ENCODE results near the gene FTL. TPM values are rescaled to one million over a fixed set of nuclear protein-coding genes. Genes with fewer than 3 reads are reported as not detected.

Gene FTL
- total RNA-seq, 3 donors from 2014 or later = 1,659 to 1,792 (median 1,691) TPM

DNA sequence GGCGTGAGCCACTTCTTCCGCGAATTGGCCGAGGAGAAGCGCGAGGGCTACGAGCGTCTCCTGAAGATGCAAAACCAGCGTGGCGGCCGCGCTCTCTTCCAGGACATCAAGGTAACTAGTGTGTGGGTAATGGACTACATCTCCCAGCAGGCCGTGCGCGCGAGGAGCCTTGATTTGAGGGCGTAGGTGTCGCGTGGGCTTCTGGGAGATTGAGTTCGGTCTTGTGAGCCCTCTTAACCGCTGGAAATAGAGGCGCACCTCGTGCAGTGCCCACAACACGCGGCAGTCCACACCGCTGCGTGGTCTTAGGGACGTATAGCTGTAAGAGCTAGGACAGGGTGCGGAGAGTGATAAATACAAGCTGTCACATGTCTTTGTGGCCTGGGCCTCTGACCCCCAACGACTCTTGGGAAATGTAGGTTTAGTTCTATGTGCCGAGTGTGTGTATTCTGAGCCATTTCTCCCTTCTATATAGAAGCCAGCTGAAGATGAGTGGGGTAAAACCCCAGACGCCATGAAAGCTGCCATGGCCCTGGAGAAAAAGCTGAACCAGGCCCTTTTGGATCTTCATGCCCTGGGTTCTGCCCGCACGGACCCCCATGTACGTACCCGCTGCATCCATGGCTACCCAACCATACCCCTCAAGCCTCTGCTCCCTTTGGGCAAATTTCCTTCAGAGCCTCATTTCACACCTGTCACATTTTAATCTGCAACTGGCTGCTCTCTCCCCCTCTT, 864 bp downstream of the FTL start:
- DNase-seq (peak; percentile 91 to 94 (median 92)), ATAC-seq (peak; percentile 59)
- peak overlapping the region; percentile 81 for H3K4me3 ChIP-seq
- TF ChIP-seq, protein P1, sequence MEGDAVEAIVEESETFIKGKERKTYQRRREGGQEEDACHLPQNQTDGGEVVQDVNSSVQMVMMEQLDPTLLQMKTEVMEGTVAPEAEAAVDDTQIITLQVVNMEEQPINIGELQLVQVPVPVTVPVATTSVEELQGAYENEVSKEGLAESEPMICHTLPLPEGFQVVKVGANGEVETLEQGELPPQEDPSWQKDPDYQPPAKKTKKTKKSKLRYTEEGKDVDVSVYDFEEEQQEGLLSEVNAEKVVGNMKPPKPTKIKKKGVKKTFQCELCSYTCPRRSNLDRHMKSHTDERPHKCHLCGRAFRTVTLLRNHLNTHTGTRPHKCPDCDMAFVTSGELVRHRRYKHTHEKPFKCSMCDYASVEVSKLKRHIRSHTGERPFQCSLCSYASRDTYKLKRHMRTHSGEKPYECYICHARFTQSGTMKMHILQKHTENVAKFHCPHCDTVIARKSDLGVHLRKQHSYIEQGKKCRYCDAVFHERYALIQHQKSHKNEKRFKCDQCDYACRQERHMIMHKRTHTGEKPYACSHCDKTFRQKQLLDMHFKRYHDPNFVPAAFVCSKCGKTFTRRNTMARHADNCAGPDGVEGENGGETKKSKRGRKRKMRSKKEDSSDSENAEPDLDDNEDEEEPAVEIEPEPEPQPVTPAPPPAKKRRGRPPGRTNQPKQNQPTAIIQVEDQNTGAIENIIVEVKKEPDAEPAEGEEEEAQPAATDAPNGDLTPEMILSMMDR (IDR thresholded peaks at IDR 0.05) = no peak
- H3K36me3 ChIP-seq (ENCODE audit: low read depth) = no peaks in the 10 kb centered on the region
- H3K9me3 ChIP-seq = no peaks in the 10 kb centered on the region
- H3K4me1 ChIP-seq (ENCODE audit: low read depth) = peaks cover 38% of the 10 kb centered on the region
- intact Hi-C loops (cut with DNase I, micrococcal nuclease) = loop anchor here in 1 of 2 donors (10.0 kb wide), 1 partner anchor 91 kb away; the partner anchor contains the start of gene PPP1R15A

DNA sequence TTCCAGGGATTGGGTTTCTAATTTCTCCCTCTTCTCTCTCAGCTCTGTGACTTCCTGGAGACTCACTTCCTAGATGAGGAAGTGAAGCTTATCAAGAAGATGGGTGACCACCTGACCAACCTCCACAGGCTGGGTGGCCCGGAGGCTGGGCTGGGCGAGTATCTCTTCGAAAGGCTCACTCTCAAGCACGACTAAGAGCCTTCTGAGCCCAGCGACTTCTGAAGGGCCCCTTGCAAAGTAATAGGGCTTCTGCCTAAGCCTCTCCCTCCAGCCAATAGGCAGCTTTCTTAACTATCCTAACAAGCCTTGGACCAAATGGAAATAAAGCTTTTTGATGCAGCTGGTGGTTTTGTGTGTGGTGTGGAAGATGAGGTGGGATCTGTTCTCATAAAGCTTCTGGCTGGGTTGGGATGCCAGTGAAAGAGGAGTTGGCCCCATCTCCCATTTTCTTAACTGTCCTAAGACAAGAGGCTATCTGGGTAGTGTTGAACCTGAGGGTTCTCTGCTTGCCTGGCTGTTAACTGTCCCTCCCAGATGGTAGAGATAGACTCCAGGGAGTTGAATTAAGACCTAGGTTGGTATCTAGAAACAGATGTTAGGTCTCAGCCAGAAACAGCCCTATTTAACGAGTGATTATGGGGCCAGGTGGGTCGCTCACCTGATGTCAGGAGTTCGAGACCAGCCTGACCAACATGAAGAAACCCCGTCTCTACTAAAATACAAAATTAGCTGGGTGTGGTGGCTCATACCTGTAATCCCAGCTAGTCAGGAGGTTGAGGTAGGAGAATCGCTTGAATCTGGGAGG, 1.6 kb downstream of the FTL start:
- H3K9me3 ChIP-seq = no peaks in the 10 kb centered on the region
- no peaks in the 10 kb centered on the region for H3K36me3 ChIP-seq (ENCODE audit: low read depth)
- H3K4me1 ChIP-seq (ENCODE audit: low read depth) = peaks cover 32% of the 10 kb centered on the region
- DNase-seq (peak in 1 of 3 donors; percentile 36), ATAC-seq (no peak)
- peak overlapping the region; percentile 81 for H3K4me3 ChIP-seq
- intact Hi-C loops (cut with DNase I, micrococcal nuclease) = loop anchor here in 1 of 2 donors (10.0 kb wide), 1 partner anchor 92 kb away; the partner anchor contains the start of gene PPP1R15A
- TF ChIP-seq, protein P1 (IDR thresholded peaks at IDR 0.05) = no peak

DNA sequence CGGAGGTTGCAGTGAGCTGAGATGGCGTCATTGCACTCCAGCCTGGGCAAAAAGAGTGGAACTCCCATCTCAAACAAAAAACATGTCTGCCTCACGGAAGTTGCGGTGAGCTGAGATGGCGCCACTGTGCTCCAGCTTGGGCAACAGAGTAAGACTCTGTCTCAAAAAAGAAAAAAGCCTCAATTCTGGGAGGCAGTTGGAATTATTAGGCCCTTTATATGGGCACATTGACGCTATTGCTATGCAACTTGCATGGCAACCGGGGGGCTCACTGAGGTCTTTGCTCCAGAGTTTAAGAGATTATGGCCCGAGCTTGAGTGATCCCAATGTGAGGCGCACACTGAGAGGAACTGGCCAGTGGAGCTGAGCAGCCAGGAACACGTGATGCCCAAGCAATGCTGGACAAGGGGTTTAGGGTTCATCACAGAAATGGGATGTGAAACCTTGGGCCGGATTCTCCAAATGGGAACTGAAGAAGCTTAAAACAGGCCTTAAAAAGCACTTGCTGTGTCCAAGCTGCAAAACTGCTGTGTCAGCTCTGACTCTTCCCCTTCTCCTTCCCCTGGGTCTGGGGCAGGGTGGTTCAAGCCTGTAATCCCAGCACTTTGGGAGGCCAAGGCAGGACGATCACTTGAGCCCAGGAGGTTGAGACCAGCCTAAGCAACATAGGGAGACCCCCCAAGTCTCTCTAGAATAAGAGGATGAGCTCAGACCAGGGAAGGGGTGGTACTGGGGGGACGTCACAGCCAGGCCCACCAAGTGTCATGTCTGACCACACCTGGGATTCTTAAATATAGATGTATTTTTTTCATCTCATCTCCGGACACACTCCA, 2.5 kb downstream of the FTL start:
- H3K9me3 ChIP-seq = no peaks in the 10 kb centered on the region
- TF ChIP-seq, protein P1 (IDR thresholded peaks at IDR 0.05) = no peak
- peaks cover 27% of the 10 kb centered on the region for H3K4me1 ChIP-seq (ENCODE audit: low read depth)
- intact Hi-C loops (cut with DNase I, micrococcal nuclease) = loop anchor here in 1 of 2 donors (10.0 kb wide), 1 partner anchor 93 kb away; the partner anchor contains the start of gene PPP1R15A
- DNase-seq = no peak
- no peaks in the 10 kb centered on the region for H3K36me3 ChIP-seq (ENCODE audit: low read depth)
- ATAC-seq = no peak
- no peak overlapping the region for H3K4me3 ChIP-seq

DNA sequence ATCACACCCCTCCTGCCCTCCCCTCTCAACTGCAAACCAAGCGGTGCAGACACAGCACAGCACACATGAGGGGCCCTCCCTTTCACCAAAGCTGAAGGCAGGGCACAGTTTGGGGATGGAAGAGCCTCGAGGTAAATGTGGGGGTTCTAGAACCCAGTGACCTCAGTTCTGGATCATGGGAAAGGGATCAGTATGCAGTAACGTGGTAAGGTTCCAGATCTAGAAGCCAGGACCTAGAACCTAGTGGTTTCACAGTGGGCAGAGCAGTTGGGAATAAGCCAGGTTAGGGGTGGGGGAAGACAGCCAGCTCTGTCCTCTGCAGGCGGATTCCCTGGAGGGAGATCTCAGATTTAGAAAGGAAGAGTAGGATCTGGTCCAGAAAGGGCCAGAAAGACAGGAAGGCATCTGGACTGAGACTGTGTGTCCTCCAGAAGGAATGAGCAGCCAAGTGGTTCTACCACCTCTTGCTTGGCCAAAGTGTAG, 3.1 kb downstream of the FTL start:
- Histone ChIP-seq H3K9me3 (no peaks in the 10 kb centered on the region), H3K4me1 (ENCODE audit: low read depth) (peaks cover 27% of the 10 kb centered on the region), H3K36me3 (ENCODE audit: low read depth) (no peaks in the 10 kb centered on the region), H3K4me3 (no peak overlapping the region)
- TF ChIP-seq, protein P1 (IDR thresholded peaks at IDR 0.05) = no peak
- DNase-seq (no peak), ATAC-seq (no peak)
- intact Hi-C loops (cut with DNase I, micrococcal nuclease) = loop anchor here in 1 of 2 donors (10.0 kb wide), 1 partner anchor 93 kb away; the partner anchor contains the start of gene PPP1R15A

DNA sequence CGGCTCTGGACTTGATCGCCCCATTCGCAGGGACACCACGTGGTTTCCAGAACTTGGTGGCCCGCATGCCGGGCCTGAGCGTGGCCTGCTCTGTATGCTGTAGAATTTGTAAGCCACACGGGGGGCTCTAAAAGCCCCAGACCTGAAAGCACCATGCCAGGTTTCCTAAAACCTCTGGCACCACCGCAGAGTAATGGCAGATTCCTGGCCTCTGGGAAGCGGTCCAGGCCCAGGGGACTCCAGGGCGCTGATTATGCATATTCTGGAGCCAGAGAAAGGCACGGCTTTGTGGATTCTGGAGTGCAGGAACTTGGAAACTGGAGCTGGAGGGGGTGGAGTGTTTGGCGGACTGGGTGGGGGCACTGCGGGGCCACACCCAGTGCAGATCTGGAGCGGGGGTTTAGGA, 3.7 kb downstream of the FTL start:
- H3K4me1 ChIP-seq (ENCODE audit: low read depth) = peaks cover 24% of the 10 kb centered on the region
- H3K36me3 ChIP-seq (ENCODE audit: low read depth) = peaks cover 2% of the 10 kb centered on the region
- no peak overlapping the region for H3K4me3 ChIP-seq
- DNase-seq = no peak
- no peak for ATAC-seq
- TF ChIP-seq, protein P1 (IDR thresholded peaks at IDR 0.05) = no peak
- intact Hi-C loops (cut with DNase I, micrococcal nuclease) = loop anchor here in 1 of 2 donors (10.0 kb wide), 1 partner anchor 94 kb away; the partner anchor contains the start of gene PPP1R15A
- no peaks in the 10 kb centered on the region for H3K9me3 ChIP-seq

Measured in mucosa of descending colon (tissue), 3 donors.